Limb (tissue), 2 donors: ENCODE measurements around the gene TUBB.
"Not testable (repeated sequence)": the region's sequence is repeated elsewhere in the genome, so short reads cannot be mapped to it uniquely, and the experiment has no call there.

Experiments used
- DNase-seq, 2 donors: peaks; one replicate each; pipeline ENCODE4 v3.0.0-alpha.2; 2016; ENCODE audit errors: extremely low spot score in 2 of 2

TUBB gene

GRCh38 chr6:30738532-30738931 is 18.4 kb downstream of the TUBB start:
- no peak for DNase-seq

GRCh38 chr6:30740540-30740870 is 20.4 kb downstream of the TUBB start:
- no peak for DNase-seq

GRCh38 chr6:30741063-30741779 is 21.1 kb downstream of the TUBB start:
- no peak for DNase-seq

GRCh38 chr6:30741789-30742315 is 21.7 kb downstream of the TUBB start:
- DNase-seq = no peak

- peak; percentile 89 to 92 for DNase-seq
These were observed 22.4 kb downstream of the TUBB start, which contains the start of gene FLOT1 for GRCh38 chr6:30742316-30743098. Gene FLOT1, minus strand, starts transcription at chr6:30742687. Its CDS starts 498 bp downstream, at chr6:30742189.

- DNase-seq = peak in 1 of 2 donors; percentile 56
These were observed 23.2 kb downstream of the TUBB start for GRCh38 chr6:30743099-30744053.

GRCh38 chr6:30744054-30744805 is 24.1 kb downstream of the TUBB start, which contains the start of gene IER3:
Gene IER3, minus strand, starts transcription at chr6:30744547. Its CDS starts 29 bp downstream, at chr6:30744518.
- peak; percentile 80 to 86 for DNase-seq

GRCh38 chr6:30747300-30747687 is 27.1 kb downstream of the TUBB start:
- no peak for DNase-seq

GRCh38 chr6:30747902-30748769 is 28.0 kb downstream of the TUBB start:
- DNase-seq = no peak

GRCh38 chr6:30748851-30749540 is 28.8 kb downstream of the TUBB start:
- no peak for DNase-seq

GRCh38 chr6:30749554-30750378 is 29.6 kb downstream of the TUBB start:
- DNase-seq = no peak

GRCh38 chr6:30750379-30750668 is 30.2 kb downstream of the TUBB start:
- DNase-seq = no peak

GRCh38 chr6:30752157-30752927 is 32.2 kb downstream of the TUBB start:
- DNase-seq = peak; percentile 65 to 79

- no peak for DNase-seq
These were observed 34.5 kb downstream of the TUBB start for GRCh38 chr6:30754631-30755030.

GRCh38 chr6:30756405-30757003 is 36.4 kb downstream of the TUBB start:
- not testable (repeated sequence) for DNase-seq

- no peak for DNase-seq
These were observed 37.2 kb downstream of the TUBB start for GRCh38 chr6:30757261-30757904.
